H9 (cell line): ENCODE results near the gene TEAD1. TPM values are rescaled to one million over a fixed set of nuclear protein-coding genes. Genes with fewer than 3 reads are reported as not detected.

Source experiments
- DNase-seq: peaks from one replicate; pipeline ENCODE4 v3.0.0-alpha.2; 2017
- H2AFZ ChIP-seq: one replicate; pipeline ENCODE4 v1.6.1; 2013; ENCODE audit warnings: mild to moderate bottlenecking, low read length, control low read depth, moderate library complexity
- H2AK5ac ChIP-seq: 2 replicates; pipeline ENCODE4 v1.6.1; 2013; ENCODE audit warnings: low read length, control low read depth, mixed read lengths; ENCODE audit not compliant: insufficient read length
- H2BK120ac ChIP-seq: one replicate; pipeline ENCODE4 v1.6.1; 2013; ENCODE audit warnings: low read depth, mild to moderate bottlenecking, low read length, control low read depth, inconsistent platforms; ENCODE audit not compliant: poor library complexity, severe bottlenecking
- H2BK12ac ChIP-seq: 2 replicates; pipeline ENCODE4 v1.6.1; 2013; ENCODE audit warnings: low read length, control low read depth, mixed read lengths, low read depth; ENCODE audit not compliant: insufficient read length
- H2BK15ac ChIP-seq: 2 replicates; pipeline ENCODE4 v1.6.1; 2013; ENCODE audit warnings: low read depth, low read length, control low read depth
- H2BK20ac ChIP-seq: one replicate; pipeline ENCODE4 v1.6.1; 2013; ENCODE audit warnings: low read depth, mild to moderate bottlenecking, low read length, control low read depth, inconsistent platforms; ENCODE audit not compliant: poor library complexity, severe bottlenecking
- H2BK5ac ChIP-seq: 2 replicates; pipeline ENCODE4 v1.6.1; 2013; ENCODE audit warnings: low read length, control low read depth, mixed read lengths; ENCODE audit not compliant: insufficient read length
- H3K14ac ChIP-seq: 2 replicates; pipeline ENCODE4 v1.6.1; 2013; ENCODE audit warnings: low read length, control low read depth; ENCODE audit not compliant: insufficient read depth
- H3K18ac ChIP-seq: 2 replicates; pipeline ENCODE4 v1.6.1; 2013; ENCODE audit warnings: low read depth, mild to moderate bottlenecking, mixed read lengths, low read length, control low read depth; ENCODE audit not compliant: insufficient read length
- H3K23ac ChIP-seq: 2 replicates; pipeline ENCODE4 v1.6.1; 2013; ENCODE audit warnings: low read length, control low read depth, mixed read lengths, low read depth; ENCODE audit not compliant: insufficient read length
- H3K23me2 ChIP-seq: 2 replicates; pipeline ENCODE4 v1.6.1; 2013; ENCODE audit warnings: low read depth, mild to moderate bottlenecking, mixed read lengths, low read length, control low read depth; ENCODE audit not compliant: insufficient read length, poor library complexity, severe bottlenecking
- H3K27ac ChIP-seq: 2 replicates; pipeline ENCODE4 v1.5.1; 2013; ENCODE audit warnings: low read length, control low read depth, mixed read lengths, low read depth; ENCODE audit not compliant: insufficient read length
- H3K27me3 ChIP-seq: 2 replicates; pipeline ENCODE4 v1.6.1; 2013; ENCODE audit warnings: low read length, control low read depth, inconsistent platforms; ENCODE audit not compliant: insufficient read depth
- H3K4ac ChIP-seq: 2 replicates; pipeline ENCODE4 v1.6.1; 2013; ENCODE audit warnings: low read depth, mild to moderate bottlenecking, control low read depth, inconsistent platforms, low read length, moderate library complexity
- H3K4me1 ChIP-seq: 2 replicates; pipeline ENCODE4 v1.6.1; 2013; ENCODE audit warnings: low read length, control low read depth, inconsistent platforms; ENCODE audit not compliant: insufficient read depth
- H3K4me2 ChIP-seq: 2 replicates; pipeline ENCODE4 v1.6.1; 2013; ENCODE audit warnings: low read length, control low read depth, mixed read lengths; ENCODE audit not compliant: insufficient read length, insufficient read depth
- H3K56ac ChIP-seq: 2 replicates; pipeline ENCODE4 v1.6.1; 2013; ENCODE audit warnings: low read depth, mild to moderate bottlenecking, mixed read lengths, low read length, control low read depth; ENCODE audit not compliant: insufficient read length
- H3K79me1 ChIP-seq: 2 replicates; pipeline ENCODE4 v1.6.1; 2013; ENCODE audit warnings: low read depth, mild to moderate bottlenecking, moderate library complexity, low read length, control low read depth, inconsistent platforms; ENCODE audit not compliant: insufficient read depth, poor library complexity, severe bottlenecking
- H3K79me2 ChIP-seq: 2 replicates; pipeline ENCODE4 v1.6.1; 2013; ENCODE audit warnings: low read length, control low read depth, inconsistent platforms; ENCODE audit not compliant: insufficient read depth
- H3K9ac ChIP-seq: 2 replicates; pipeline ENCODE4 v1.6.1; 2013; ENCODE audit warnings: low read length, control low read depth, mixed read lengths; ENCODE audit not compliant: insufficient read length; ENCODE audit errors: extremely low read depth
- H3K9me3 ChIP-seq: one replicate; pipeline ENCODE4 v1.6.1; 2013; ENCODE audit warnings: low read depth, low read length, inconsistent platforms; ENCODE audit not compliant: control insufficient read depth
- H3T11ph ChIP-seq: one replicate; pipeline ENCODE4 v1.6.1; 2013; ENCODE audit warnings: mild to moderate bottlenecking, low read length, control low read depth, inconsistent platforms
- H4K20me1 ChIP-seq: one replicate; pipeline ENCODE4 v1.6.1; 2013; ENCODE audit not compliant: control insufficient read depth, insufficient read length, insufficient read depth
- H4K5ac ChIP-seq: 2 replicates; pipeline ENCODE4 v1.6.1; 2013; ENCODE audit warnings: low read depth, mild to moderate bottlenecking, mixed read lengths, low read length, control low read depth; ENCODE audit not compliant: insufficient read length
- H4K8ac ChIP-seq: replicated peaks from 2 replicates; pipeline ENCODE4 v1.6.1; 2013; ENCODE audit warnings: low read length, control low read depth, mixed read lengths, low read depth; ENCODE audit not compliant: insufficient read length
- H4K91ac ChIP-seq: 2 replicates; pipeline ENCODE4 v1.6.1; 2013; ENCODE audit warnings: low read depth, mild to moderate bottlenecking, moderate library complexity, mixed read lengths, low read length, control low read depth; ENCODE audit not compliant: insufficient read length
- H3K27ac Mint-ChIP-seq, 3 experiments: 2 replicates in 2 of 3; 3 replicates in 1 of 3; pipeline ENCODE4 v1.8.0; 2020 to 2021; ENCODE audit warnings: mixed read lengths in 3 of 3, mild to moderate bottlenecking in 1 of 3, moderate library complexity in 1 of 3
- H3K27me3 Mint-ChIP-seq: 2 replicates; pipeline ENCODE4 v1.8.0; 2021; ENCODE audit warnings: low read depth, mild to moderate bottlenecking, moderate library complexity, mixed read lengths
- H3K36me3 Mint-ChIP-seq, 3 experiments: 2 replicates in 2 of 3; 3 replicates in 1 of 3; pipeline ENCODE4 v1.8.0; 2020 to 2021; ENCODE audit warnings: low read depth in 3 of 3, mixed read lengths in 3 of 3; ENCODE audit not compliant: insufficient read depth in 1 of 3
- H3K4me1 Mint-ChIP-seq, 2 experiments: 2 replicates each; pipeline ENCODE4 v1.8.0; 2020; ENCODE audit warnings: mixed read lengths in 2 of 2
- H3K4me3 Mint-ChIP-seq, 2 experiments: 2 replicates in 1 of 2; 3 replicates in 1 of 2; pipeline ENCODE4 v1.8.0; 2020 to 2021; ENCODE audit warnings: mild to moderate bottlenecking in 2 of 2, mixed read lengths in 2 of 2, moderate library complexity in 1 of 2
- H3K9me3 Mint-ChIP-seq, 2 experiments: 2 replicates in 1 of 2; 3 replicates in 1 of 2; pipeline ENCODE4 v1.8.0; 2020; ENCODE audit warnings: mild to moderate bottlenecking in 2 of 2, mixed read lengths in 2 of 2, moderate library complexity in 1 of 2
- WGBS: extraction: QIAGEN DNeasy Blood & Tissue Kit; methylation state at CpG from one replicate; pipeline ENCODE4 v1.1.7; 2013; ENCODE audit warnings: missing lambda C conversion rate, low lambda C conversion rate, mixed read lengths; ENCODE audit not compliant: insufficient read length; ENCODE audit errors: extremely low coverage; 5-methylcytosine and 5-hydroxymethylcytosine counted together
- total RNA-seq: library from RNA; stranded (reverse); gene quantifications from 2 replicates; pipeline ENCODE4 v1.2.1, GENCODE V29; 2021
- TF ChIP-seq, protein P1 (sequence below): fragments of 200-600 bp; sonication (generic); conservative IDR thresholded peaks from 3 replicates; pipeline ENCODE4 v1.8.0; 2021; ENCODE audit warnings: antibody characterized with exemption, mild to moderate bottlenecking

The TEAD1 gene
- total RNA-seq, 1 experiment from 2014 or later, result 75.1 TPM

DNA sequence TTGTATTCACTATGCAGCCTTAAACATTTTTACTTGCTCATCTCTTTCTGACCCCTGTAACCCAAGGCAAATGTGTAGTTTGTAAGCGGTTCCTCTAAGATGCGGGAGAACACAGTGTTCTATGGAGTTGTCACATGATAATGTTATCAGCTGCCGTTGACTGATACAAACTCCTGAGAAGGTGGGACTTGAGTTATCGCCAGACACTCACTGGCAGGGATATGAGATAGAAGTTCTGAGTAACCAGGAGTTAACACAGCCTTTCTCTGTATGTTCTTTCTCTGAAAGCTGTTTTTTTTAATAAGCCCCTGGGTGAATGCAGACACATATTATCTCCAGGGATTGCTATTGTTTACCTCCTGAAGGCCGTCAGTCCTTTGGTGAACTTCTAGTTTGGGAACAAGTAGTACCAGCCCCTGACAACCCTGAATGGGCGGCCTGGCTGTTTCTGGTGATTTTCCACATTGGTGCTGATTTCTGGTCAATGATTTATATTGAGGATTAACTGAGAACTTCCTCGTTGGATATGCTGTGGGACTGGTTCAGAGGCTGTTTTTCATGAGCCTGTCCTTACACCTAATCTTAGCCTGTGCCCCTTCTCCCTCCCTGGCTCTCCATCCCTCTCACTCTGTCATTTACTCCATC lies 179.6 kb downstream of the TEAD1 start:
- Histone ChIP-seq H2BK20ac (no peak overlapping the region), H4K8ac (no peak overlapping the region), H3K23ac (no peak overlapping the region), H4K20me1 (no peaks in the 10 kb centered on the region), H2AFZ (no peak overlapping the region), H3K18ac (no peak overlapping the region), H3K27ac (no peak overlapping the region), H3K9ac (no peak overlapping the region), H3K14ac (no peak overlapping the region), H3K79me1 (no peaks in the 10 kb centered on the region), H2BK120ac (no peak overlapping the region), H2BK15ac (no peak overlapping the region), H3K56ac (no peak overlapping the region), H3K9me3 (no peaks in the 10 kb centered on the region), H3K79me2 (peaks cover 3% of the 10 kb centered on the region; the same call in 1 of the 2 replicates), H3K27me3 (no peaks in the 10 kb centered on the region), H3K23me2 (no peaks in the 10 kb centered on the region), H2BK5ac (no peak overlapping the region), H3T11ph (no peak overlapping the region), H4K5ac (no peak overlapping the region), H2AK5ac (no peak overlapping the region), H3K4me2 (no peak overlapping the region), H3K4ac (no peak overlapping the region), H4K91ac (no peak overlapping the region), H3K4me1 (no peaks in the 10 kb centered on the region), H2BK12ac (no peak overlapping the region)
- Mint-ChIP-seq H3K9me3 (no peaks in the 10 kb centered on the region), H3K4me3 (no peak overlapping the region), H3K27ac (peak overlapping the region in 1 of 3 experiments; percentile 5; a peak in 1 of 7 replicates), H3K4me1 (peaks cover 15 to 16% of the 10 kb centered on the region in 2 experiments), H3K36me3 (peaks cover 4 to 5% (median 5%) of the 10 kb centered on the region in 3 experiments; a peak in 3 of 7 replicates), H3K27me3 (no peaks in the 10 kb centered on the region)
- no peak for DNase-seq
- no CpG with 5 or more reads among the region's 7 CpGs for WGBS
- TF ChIP-seq, protein P1, sequence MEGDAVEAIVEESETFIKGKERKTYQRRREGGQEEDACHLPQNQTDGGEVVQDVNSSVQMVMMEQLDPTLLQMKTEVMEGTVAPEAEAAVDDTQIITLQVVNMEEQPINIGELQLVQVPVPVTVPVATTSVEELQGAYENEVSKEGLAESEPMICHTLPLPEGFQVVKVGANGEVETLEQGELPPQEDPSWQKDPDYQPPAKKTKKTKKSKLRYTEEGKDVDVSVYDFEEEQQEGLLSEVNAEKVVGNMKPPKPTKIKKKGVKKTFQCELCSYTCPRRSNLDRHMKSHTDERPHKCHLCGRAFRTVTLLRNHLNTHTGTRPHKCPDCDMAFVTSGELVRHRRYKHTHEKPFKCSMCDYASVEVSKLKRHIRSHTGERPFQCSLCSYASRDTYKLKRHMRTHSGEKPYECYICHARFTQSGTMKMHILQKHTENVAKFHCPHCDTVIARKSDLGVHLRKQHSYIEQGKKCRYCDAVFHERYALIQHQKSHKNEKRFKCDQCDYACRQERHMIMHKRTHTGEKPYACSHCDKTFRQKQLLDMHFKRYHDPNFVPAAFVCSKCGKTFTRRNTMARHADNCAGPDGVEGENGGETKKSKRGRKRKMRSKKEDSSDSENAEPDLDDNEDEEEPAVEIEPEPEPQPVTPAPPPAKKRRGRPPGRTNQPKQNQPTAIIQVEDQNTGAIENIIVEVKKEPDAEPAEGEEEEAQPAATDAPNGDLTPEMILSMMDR, result no peak
